Adrenal gland (tissue), 5 donors: ENCODE data around the gene ENTHD1.

ENCODE experiments used
- POLR2A ChIP-seq, 2 donors: fragments of 450-650 bp; IDR thresholded peaks; one replicate each; pipeline ENCODE4 v1.6.1; 2017; ENCODE audit warnings: antibody characterized with exemption in 2 of 2, mild to moderate bottlenecking in 2 of 2, moderate library complexity in 1 of 2
- TF ChIP-seq, protein P1 (sequence below), 6 experiments: fragments of 450-650 bp in 4 of 6; fragments of 200-600 bp in 2 of 6; sonication (generic) in 1 of 6; IDR thresholded peaks; 1 replicate in 5 of 6; 2 replicates in 1 of 6; pipeline versions ENCODE4 v1.5.1 to v1.8.0; 2016 to 2021; ENCODE audit warnings: antibody characterized with exemption in 6 of 6, mild to moderate bottlenecking in 2 of 6, moderate library complexity in 1 of 6
- donor health status: DM: no; HTN: no; CAD: no.

DNA sequence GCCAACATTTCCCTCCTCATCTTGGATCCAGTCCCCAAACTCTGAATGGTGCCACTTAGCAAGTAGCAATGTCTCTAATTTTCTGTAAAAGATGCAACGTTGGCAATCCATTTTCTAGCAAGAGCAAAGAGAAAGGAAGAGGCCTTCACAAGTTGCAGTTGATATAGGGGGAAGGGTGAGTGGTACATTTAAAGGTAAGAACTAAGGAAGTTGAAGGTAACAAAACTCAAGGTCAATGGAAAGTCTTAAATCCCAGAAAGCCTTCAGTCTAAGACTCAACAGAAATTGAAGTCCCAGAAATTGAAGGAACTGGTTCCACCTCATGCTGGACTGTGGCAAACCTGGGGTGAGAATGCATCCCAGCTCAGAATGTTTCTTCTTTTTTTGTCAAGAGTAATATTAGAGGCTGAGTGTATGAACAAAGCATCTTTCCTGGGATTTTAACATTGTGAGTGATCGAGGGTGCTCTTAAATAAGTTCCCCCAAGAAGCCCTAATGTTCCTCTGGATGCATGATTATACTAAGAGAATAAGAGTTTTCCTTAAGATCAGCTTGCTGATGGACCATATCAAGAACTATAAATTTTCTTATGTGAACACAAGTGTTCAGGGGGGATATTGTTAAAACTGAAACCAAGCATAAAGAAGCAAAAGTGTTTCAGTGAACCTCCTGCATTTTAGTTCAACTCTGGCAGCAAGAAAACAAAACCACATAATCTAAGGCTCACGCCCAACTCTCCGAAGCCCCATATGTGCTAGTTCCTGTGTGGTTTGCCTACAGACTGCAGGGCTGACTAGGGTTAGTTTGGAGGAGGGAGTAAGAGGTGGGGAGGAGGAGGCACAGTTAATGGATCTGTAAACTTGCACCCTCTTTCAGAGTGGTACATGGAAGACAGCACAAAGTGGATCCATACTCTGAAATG is 7.0 kb upstream of the ENTHD1 start, which contains the start of gene GRAP2:
- TF ChIP-seq POLR2A (IDR thresholded peaks at IDR 0.05), result no peak
- TF ChIP-seq, protein P1, sequence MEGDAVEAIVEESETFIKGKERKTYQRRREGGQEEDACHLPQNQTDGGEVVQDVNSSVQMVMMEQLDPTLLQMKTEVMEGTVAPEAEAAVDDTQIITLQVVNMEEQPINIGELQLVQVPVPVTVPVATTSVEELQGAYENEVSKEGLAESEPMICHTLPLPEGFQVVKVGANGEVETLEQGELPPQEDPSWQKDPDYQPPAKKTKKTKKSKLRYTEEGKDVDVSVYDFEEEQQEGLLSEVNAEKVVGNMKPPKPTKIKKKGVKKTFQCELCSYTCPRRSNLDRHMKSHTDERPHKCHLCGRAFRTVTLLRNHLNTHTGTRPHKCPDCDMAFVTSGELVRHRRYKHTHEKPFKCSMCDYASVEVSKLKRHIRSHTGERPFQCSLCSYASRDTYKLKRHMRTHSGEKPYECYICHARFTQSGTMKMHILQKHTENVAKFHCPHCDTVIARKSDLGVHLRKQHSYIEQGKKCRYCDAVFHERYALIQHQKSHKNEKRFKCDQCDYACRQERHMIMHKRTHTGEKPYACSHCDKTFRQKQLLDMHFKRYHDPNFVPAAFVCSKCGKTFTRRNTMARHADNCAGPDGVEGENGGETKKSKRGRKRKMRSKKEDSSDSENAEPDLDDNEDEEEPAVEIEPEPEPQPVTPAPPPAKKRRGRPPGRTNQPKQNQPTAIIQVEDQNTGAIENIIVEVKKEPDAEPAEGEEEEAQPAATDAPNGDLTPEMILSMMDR (IDR thresholded peaks at IDR 0.05), result no peak
